Osteoblast (primary cell): ENCODE data around the gene CDKAL1. TPM values are rescaled to one million over a fixed set of nuclear protein-coding genes. Genes with fewer than 3 reads are reported as not detected.

Experiments used
- DNase-seq: peaks from one replicate; pipeline ENCODE4 v3.0.0; 2011; ENCODE audit warnings: low spot score, mixed read lengths; ENCODE audit not compliant: insufficient read length; ENCODE audit errors: missing footprints
- H2AFZ ChIP-seq: 2 replicates; pipeline ENCODE4 v1.6.0; 2011; ENCODE audit warnings: mild to moderate bottlenecking, low read length
- H3K27ac ChIP-seq: 2 replicates; pipeline ENCODE4 v1.5.1; 2011; ENCODE audit warnings: mild to moderate bottlenecking, low read depth, low read length, moderate library complexity
- H3K27me3 ChIP-seq: 2 replicates; pipeline ENCODE4 v1.6.0; 2012; ENCODE audit warnings: mild to moderate bottlenecking, control low read depth, inconsistent platforms, low read length, moderate library complexity; ENCODE audit not compliant: insufficient read depth
- H3K36me3 ChIP-seq: 2 replicates; pipeline ENCODE4 v1.5.1; 2011; ENCODE audit warnings: mild to moderate bottlenecking, low read length, control low read depth, moderate library complexity; ENCODE audit not compliant: insufficient read depth
- H3K4me1 ChIP-seq: 2 replicates; pipeline ENCODE4 v1.5.1; 2011; ENCODE audit warnings: mild to moderate bottlenecking, low read length, control low read depth, moderate library complexity; ENCODE audit not compliant: insufficient read depth
- H3K4me2 ChIP-seq: 2 replicates; pipeline ENCODE4 v1.6.0; 2011; ENCODE audit warnings: mild to moderate bottlenecking, low read length; ENCODE audit not compliant: insufficient read depth
- H3K4me3 ChIP-seq: fragments of 200-600 bp; sonication (generic); 3 replicates; pipeline ENCODE4 v1.5.1; 2012; ENCODE audit warnings: mild to moderate bottlenecking, low read length, inconsistent platforms; ENCODE audit not compliant: insufficient read depth
- H3K79me2 ChIP-seq: 2 replicates; pipeline ENCODE4 v1.6.0; 2012; ENCODE audit warnings: mild to moderate bottlenecking, low read length, control low read depth, inconsistent platforms; ENCODE audit not compliant: insufficient read depth
- H3K9me3 ChIP-seq: 2 replicates; pipeline ENCODE4 v1.5.1; 2011; ENCODE audit warnings: low read depth, low read length, control low read depth
- H4K20me1 ChIP-seq: 2 replicates; pipeline ENCODE4 v1.6.0; 2012; ENCODE audit warnings: mild to moderate bottlenecking, low read length, control low read depth; ENCODE audit not compliant: insufficient read depth
- CTCF ChIP-seq: IDR thresholded peaks from 2 replicates; pipeline ENCODE4 v1.5.1; 2011; ENCODE audit warnings: mild to moderate bottlenecking, low read depth, low read length, moderate library complexity; ENCODE audit errors: extremely low read depth
- total RNA-seq: library from RNA; depleted of rRNA; stranded (reverse); fragments of >200 nt; gene quantifications from 2 replicates; pipeline ENCODE4 v1.2.3, GENCODE V29; 2012

Gene CDKAL1
- total RNA-seq, 1 donor, result 18.5 TPM

GRCh38 chr6:21227486-21227885 lies 693.2 kb downstream of the CDKAL1 start:
- H2AFZ ChIP-seq, result no peak overlapping the region
- no peak overlapping the region for H3K27ac ChIP-seq
- no peaks in the 10 kb centered on the region for H3K79me2 ChIP-seq
- H3K4me1 ChIP-seq, result peaks cover 8% of the 10 kb centered on the region
- H3K4me2 ChIP-seq, result no peak overlapping the region
- no peak for DNase-seq
- TF ChIP-seq CTCF, result no peak
- no peaks in the 10 kb centered on the region for H4K20me1 ChIP-seq
- H3K36me3 ChIP-seq, result no peaks in the 10 kb centered on the region
- no peaks in the 10 kb centered on the region for H3K9me3 ChIP-seq
- no peak overlapping the region for H3K4me3 ChIP-seq
- no peaks in the 10 kb centered on the region for H3K27me3 ChIP-seq

- no peaks in the 10 kb centered on the region for H4K20me1 ChIP-seq
- no peaks in the 10 kb centered on the region for H3K36me3 ChIP-seq
- TF ChIP-seq CTCF, result no peak
- no peak overlapping the region for H3K27ac ChIP-seq
- no peak for DNase-seq
- H3K4me1 ChIP-seq, result peaks cover 8% of the 10 kb centered on the region
- H3K27me3 ChIP-seq, result no peaks in the 10 kb centered on the region
- no peak overlapping the region for H2AFZ ChIP-seq
- H3K4me2 ChIP-seq, result no peak overlapping the region
- no peaks in the 10 kb centered on the region for H3K79me2 ChIP-seq
- no peak overlapping the region for H3K4me3 ChIP-seq
- no peaks in the 10 kb centered on the region for H3K9me3 ChIP-seq
Observed at GRCh38 chr6:21228411-21228810, 694.2 kb downstream of the CDKAL1 start.

- H2AFZ ChIP-seq, result no peak overlapping the region
- H3K27ac ChIP-seq, result no peak overlapping the region
- no peak overlapping the region for H3K4me2 ChIP-seq
- no peaks in the 10 kb centered on the region for H3K27me3 ChIP-seq
- no peak for TF ChIP-seq CTCF
- H3K4me3 ChIP-seq, result no peak overlapping the region
- peaks cover 8% of the 10 kb centered on the region for H3K4me1 ChIP-seq
- no peaks in the 10 kb centered on the region for H3K79me2 ChIP-seq
- H3K36me3 ChIP-seq, result no peaks in the 10 kb centered on the region
- H4K20me1 ChIP-seq, result no peaks in the 10 kb centered on the region
- no peak for DNase-seq
- H3K9me3 ChIP-seq, result no peaks in the 10 kb centered on the region
Observed at GRCh38 chr6:21228876-21229460, 694.7 kb downstream of the CDKAL1 start.

- no peak overlapping the region for H3K27ac ChIP-seq
- H3K4me3 ChIP-seq, result no peak overlapping the region
- H3K27me3 ChIP-seq, result no peaks in the 10 kb centered on the region
- no peak for TF ChIP-seq CTCF
- peaks cover 8% of the 10 kb centered on the region for H3K4me1 ChIP-seq
- H3K4me2 ChIP-seq, result no peak overlapping the region
- no peak overlapping the region for H2AFZ ChIP-seq
- H4K20me1 ChIP-seq, result no peaks in the 10 kb centered on the region
- H3K79me2 ChIP-seq, result no peaks in the 10 kb centered on the region
- no peak for DNase-seq
- no peaks in the 10 kb centered on the region for H3K36me3 ChIP-seq
- no peaks in the 10 kb centered on the region for H3K9me3 ChIP-seq
Observed at GRCh38 chr6:21230536-21230935, 696.3 kb downstream of the CDKAL1 start.
